SJCRH30 (cell line): Measurements from ENCODE around the gene NPTN. TPM values are rescaled to one million over a fixed set of nuclear protein-coding genes. Genes with fewer than 3 reads are reported as not detected.
"Not testable (repeated sequence)": the region's sequence is repeated elsewhere in the genome, so short reads cannot be mapped to it uniquely, and the experiment has no call there.

Experiments used
- DNase-seq, 2 experiments: peaks; one replicate each; pipeline ENCODE4 v3.0.0-alpha.2; 2015 to 2020
- H3K27ac ChIP-seq: fragments of 250-450 bp; sonication (Bioruptor Pico); 2 replicates; pipeline ENCODE4 v1.5.1; 2020; ENCODE audit warnings: mild to moderate bottlenecking, moderate library complexity
- H3K27me3 ChIP-seq: fragments of 250-450 bp; sonication (Bioruptor Pico); 2 replicates; pipeline ENCODE4 v1.5.1; 2020; ENCODE audit warnings: mild to moderate bottlenecking, moderate library complexity
- H3K36me3 ChIP-seq: fragments of 250-450 bp; sonication (Bioruptor Pico); 2 replicates; pipeline ENCODE4 v1.5.1; 2020; ENCODE audit warnings: mild to moderate bottlenecking, moderate library complexity
- H3K4me1 ChIP-seq: fragments of 250-450 bp; sonication (Bioruptor Pico); 2 replicates; pipeline ENCODE4 v1.5.1; 2020; ENCODE audit warnings: mild to moderate bottlenecking, moderate library complexity
- H3K4me3 ChIP-seq: fragments of 250-450 bp; sonication (Bioruptor Pico); 2 replicates; pipeline ENCODE4 v1.5.1; 2020; ENCODE audit warnings: mild to moderate bottlenecking, moderate library complexity
- H3K9me3 ChIP-seq: fragments of 250-450 bp; sonication (Bioruptor Pico); replicated peaks from 2 replicates; pipeline ENCODE4 v1.5.1; 2020; ENCODE audit warnings: mild to moderate bottlenecking, moderate library complexity
- total RNA-seq: library from RNA; depleted of rRNA; stranded (reverse); fragments of >200 nt; shearing (Covaris generic); gene quantifications from 2 replicates; pipeline ENCODE4 v1.2.3, GENCODE V29; 2014

NPTN gene
- total RNA-seq, 1 experiment from 2014 or later: 92.5 TPM

GRCh38 chr15:73599934-73600333 is 33.3 kb downstream of the NPTN start:
- Histone ChIP-seq H3K27me3 (no peaks in the 10 kb centered on the region), H3K27ac (no peak overlapping the region), H3K9me3 (no peaks in the 10 kb centered on the region), H3K4me3 (no peak overlapping the region), H3K36me3 (no peaks in the 10 kb centered on the region; the same call in 1 of the 2 replicates), H3K4me1 (peaks cover 34% of the 10 kb centered on the region)
- no peak for DNase-seq

GRCh38 chr15:73598530-73599160 is 34.5 kb downstream of the NPTN start:
- H3K4me1 ChIP-seq: peaks cover 34% of the 10 kb centered on the region

GRCh38 chr15:73597036-73597638 is 36.1 kb downstream of the NPTN start:
- no peaks in the 10 kb centered on the region for H3K9me3 ChIP-seq
- H3K36me3 ChIP-seq: no peaks in the 10 kb centered on the region; the same call in 1 of the 2 replicates
- no peak overlapping the region for H3K4me3 ChIP-seq
- H3K27me3 ChIP-seq: no peaks in the 10 kb centered on the region
- H3K4me1 ChIP-seq: peaks cover 21% of the 10 kb centered on the region
- no peak overlapping the region for H3K27ac ChIP-seq
- no peak for DNase-seq

More at GRCh38 chr15:73598530-73599160, 34.5 kb downstream of the NPTN start:
- H3K27ac ChIP-seq: no peak overlapping the region
- no peaks in the 10 kb centered on the region for H3K27me3 ChIP-seq
- H3K9me3 ChIP-seq: no peaks in the 10 kb centered on the region
- H3K4me3 ChIP-seq: no peak overlapping the region
- H3K36me3 ChIP-seq: no peaks in the 10 kb centered on the region; the same call in 1 of the 2 replicates
- no peak for DNase-seq

- Histone ChIP-seq H3K27ac (no peak overlapping the region), H3K36me3 (peaks cover 3% of the 10 kb centered on the region; the same call in 1 of the 2 replicates), H3K9me3 (no peaks in the 10 kb centered on the region), H3K27me3 (no peaks in the 10 kb centered on the region), H3K4me1 (peaks cover 19% of the 10 kb centered on the region), H3K4me3 (no peak overlapping the region)
- DNase-seq: no peak
Observed at GRCh38 chr15:73596174-73596573, 37.0 kb downstream of the NPTN start.

- Histone ChIP-seq H3K36me3 (peaks cover 11% of the 10 kb centered on the region), H3K27ac (no peak overlapping the region), H3K4me1 (0 out of 2 replicates have a peak, but pooled peaks cover 4% of the 10 kb centered on the region), H3K4me3 (no peak overlapping the region), H3K9me3 (no peaks in the 10 kb centered on the region), H3K27me3 (no peaks in the 10 kb centered on the region)
- no peak for DNase-seq
Observed at GRCh38 chr15:73594109-73594508, 39.1 kb downstream of the NPTN start.

- Histone ChIP-seq H3K9me3 (no peaks in the 10 kb centered on the region), H3K4me1 (0 out of 2 replicates have a peak, but pooled peaks cover 4% of the 10 kb centered on the region), H3K36me3 (peaks cover 14% of the 10 kb centered on the region), H3K27ac (no peak overlapping the region), H3K4me3 (no peak overlapping the region), H3K27me3 (no peaks in the 10 kb centered on the region)
- no peak for DNase-seq
Observed at GRCh38 chr15:73593304-73594074, 39.7 kb downstream of the NPTN start.

GRCh38 chr15:73590263-73590662 is 42.9 kb downstream of the NPTN start:
- no peak overlapping the region for H3K27ac ChIP-seq
- no peaks in the 10 kb centered on the region for H3K27me3 ChIP-seq
- no peak for DNase-seq
- peaks cover 33% of the 10 kb centered on the region for H3K36me3 ChIP-seq
- H3K4me1 ChIP-seq: 0 out of 2 replicates have a peak, but pooled peaks cover 4% of the 10 kb centered on the region
- H3K4me3 ChIP-seq: no peak overlapping the region
- H3K9me3 ChIP-seq: no peaks in the 10 kb centered on the region

- H3K4me1 ChIP-seq: 0 out of 2 replicates have a peak, but pooled peaks cover 4% of the 10 kb centered on the region
- H3K4me3 ChIP-seq: no peak overlapping the region
- H3K27ac ChIP-seq: no peak overlapping the region
- no peak for DNase-seq
- peaks cover 34% of the 10 kb centered on the region for H3K36me3 ChIP-seq
- no peaks in the 10 kb centered on the region for H3K9me3 ChIP-seq
- no peaks in the 10 kb centered on the region for H3K27me3 ChIP-seq
Observed at GRCh38 chr15:73589766-73590165, 43.4 kb downstream of the NPTN start.

GRCh38 chr15:73585871-73586654 is 47.1 kb downstream of the NPTN start:
- H3K4me1 ChIP-seq: 0 out of 2 replicates have a peak, but pooled peaks cover under 1% of the 10 kb centered on the region
- no peak overlapping the region for H3K4me3 ChIP-seq
- no peak overlapping the region for H3K27ac ChIP-seq
- H3K36me3 ChIP-seq: peaks cover 44% of the 10 kb centered on the region
- H3K27me3 ChIP-seq: no peaks in the 10 kb centered on the region
- no peaks in the 10 kb centered on the region for H3K9me3 ChIP-seq
- no peak for DNase-seq

GRCh38 chr15:73584699-73585420 is 48.3 kb downstream of the NPTN start:
- no peak overlapping the region for H3K27ac ChIP-seq
- no peaks in the 10 kb centered on the region for H3K4me1 ChIP-seq
- H3K27me3 ChIP-seq: no peaks in the 10 kb centered on the region
- no peak overlapping the region for H3K4me3 ChIP-seq
- DNase-seq: no peak
- no peaks in the 10 kb centered on the region for H3K9me3 ChIP-seq
- peaks cover 43% of the 10 kb centered on the region for H3K36me3 ChIP-seq

- no peak overlapping the region for H3K27ac ChIP-seq
- no peaks in the 10 kb centered on the region for H3K9me3 ChIP-seq
- no peaks in the 10 kb centered on the region for H3K27me3 ChIP-seq
- peaks cover 41% of the 10 kb centered on the region for H3K36me3 ChIP-seq
- no peaks in the 10 kb centered on the region for H3K4me1 ChIP-seq
- DNase-seq: no peak
- no peak overlapping the region for H3K4me3 ChIP-seq
Observed at GRCh38 chr15:73583544-73583943, 49.6 kb downstream of the NPTN start.

GRCh38 chr15:73582851-73583379 is 50.3 kb downstream of the NPTN start:
- H3K36me3 ChIP-seq: peaks cover 41% of the 10 kb centered on the region

GRCh38 chr15:73578026-73578425 is 55.2 kb downstream of the NPTN start:
- Histone ChIP-seq H3K4me1 (0 out of 2 replicates have a peak, but pooled peaks cover under 1% of the 10 kb centered on the region), H3K27ac (no peak overlapping the region), H3K4me3 (no peak overlapping the region), H3K27me3 (no peaks in the 10 kb centered on the region), H3K36me3 (peaks cover 35% of the 10 kb centered on the region), H3K9me3 (no peaks in the 10 kb centered on the region)
- DNase-seq: no peak

More at GRCh38 chr15:73582851-73583379, 50.3 kb downstream of the NPTN start:
- Histone ChIP-seq H3K4me1 (no peaks in the 10 kb centered on the region), H3K27me3 (no peaks in the 10 kb centered on the region), H3K4me3 (no peak overlapping the region), H3K27ac (no peak overlapping the region), H3K9me3 (no peaks in the 10 kb centered on the region)
- no peak for DNase-seq

- not testable (repeated sequence) for DNase-seq, H3K4me3 ChIP-seq, H3K9me3 ChIP-seq, H3K4me1 ChIP-seq, H3K27me3 ChIP-seq, H3K27ac ChIP-seq
- peaks cover 35% of the 10 kb centered on the region for H3K36me3 ChIP-seq
Observed at GRCh38 chr15:73577593-73577992, 55.6 kb downstream of the NPTN start.
